ENCODE measurements around the gene NUP58. TPM values are rescaled to one million over a fixed set of nuclear protein-coding genes. Genes with fewer than 3 reads are reported as not detected.

Gene NUP58
- total and polyA plus RNA-seq, 2 donors from 2014 or later: 13.0 to 39.1 TPM

- no peak for DNase-seq
- H3K9me3 ChIP-seq (ENCODE audit: control insufficient read depth in 2 of 3, insufficient read depth in 1 of 3, low read length in 3 of 3): no peaks in the 10 kb centered on the region
- intact Hi-C loops (cut with DNase I): no loop called here
Observed at GRCh38 chr13:25329706-25330105, 28.3 kb downstream of the NUP58 start.

GRCh38 chr13:25330541-25330940 is 29.1 kb downstream of the NUP58 start:
- no peaks in the 10 kb centered on the region for H3K27me3 ChIP-seq (ENCODE audit: control insufficient read depth, insufficient read depth, low read length)
- DNase-seq (no peak), FAIRE-seq (no peak)
- H3K36me3 ChIP-seq (ENCODE audit: control insufficient read depth in 2 of 3, insufficient read depth in 3 of 3, low read length in 3 of 3): peaks cover 11 to 60% (median 23%) of the 10 kb centered on the region in 3 donors
- H3K4me3 ChIP-seq (ENCODE audit: low read length in 3 of 3): no peak overlapping the region
- no peaks in the 10 kb centered on the region for H3K4me1 ChIP-seq (ENCODE audit: control insufficient read depth in 2 of 3, insufficient read depth in 2 of 3, low read depth in 1 of 3, low read length in 3 of 3)
- no peak for TF ChIP-seq CTCF (IDR thresholded peaks at IDR 0.05; ENCODE audit: borderline replicate concordance, extremely low read depth, insufficient read depth)
- no peak overlapping the region for H3K9ac ChIP-seq (ENCODE audit: low read length in 3 of 3)
- no peaks in the 10 kb centered on the region for H3K9me3 ChIP-seq (ENCODE audit: control insufficient read depth in 2 of 3, insufficient read depth in 1 of 3, low read length in 3 of 3)
- H3K27ac ChIP-seq (ENCODE audit: low read depth in 2 of 2, low read length in 2 of 2): no peak overlapping the region
- intact Hi-C loops (cut with DNase I): no loop called here

More at GRCh38 chr13:25329706-25330105, 28.3 kb downstream of the NUP58 start:
- FAIRE-seq: no peak
- Histone ChIP-seq H3K27ac (ENCODE audit: low read depth in 2 of 2, low read length in 2 of 2) (no peak overlapping the region), H3K36me3 (ENCODE audit: control insufficient read depth in 2 of 3, insufficient read depth in 3 of 3, low read length in 3 of 3) (peaks cover 11 to 63% (median 29%) of the 10 kb centered on the region in 3 donors), H3K27me3 (ENCODE audit: control insufficient read depth, insufficient read depth, low read length) (no peaks in the 10 kb centered on the region), H3K4me1 (ENCODE audit: control insufficient read depth in 2 of 3, insufficient read depth in 2 of 3, low read depth in 1 of 3, low read length in 3 of 3) (no peaks in the 10 kb centered on the region), H3K4me3 (ENCODE audit: low read length in 3 of 3) (no peak overlapping the region), H3K9ac (ENCODE audit: low read length in 3 of 3) (no peak overlapping the region)
- no peak for TF ChIP-seq CTCF (IDR thresholded peaks at IDR 0.05; ENCODE audit: borderline replicate concordance, extremely low read depth, insufficient read depth)

- Histone ChIP-seq H3K36me3 (ENCODE audit: control insufficient read depth in 2 of 3, insufficient read depth in 3 of 3, low read length in 3 of 3) (peaks cover 7 to 35% (median 22%) of the 10 kb centered on the region in 3 donors), H3K9me3 (ENCODE audit: control insufficient read depth in 2 of 3, insufficient read depth in 1 of 3, low read length in 3 of 3) (no peaks in the 10 kb centered on the region), H3K9ac (ENCODE audit: low read length in 3 of 3) (no peak overlapping the region), H3K27me3 (ENCODE audit: control insufficient read depth, insufficient read depth, low read length) (no peaks in the 10 kb centered on the region), H3K4me1 (ENCODE audit: control insufficient read depth in 2 of 3, insufficient read depth in 2 of 3, low read depth in 1 of 3, low read length in 3 of 3) (no peaks in the 10 kb centered on the region), H3K4me3 (ENCODE audit: low read length in 3 of 3) (no peak overlapping the region), H3K27ac (ENCODE audit: low read depth in 2 of 2, low read length in 2 of 2) (no peak overlapping the region)
- intact Hi-C loops (cut with DNase I): no loop called here
- TF ChIP-seq CTCF (IDR thresholded peaks at IDR 0.05; ENCODE audit: borderline replicate concordance, extremely low read depth, insufficient read depth): no peak
- FAIRE-seq (peak; percentile 8), DNase-seq (no peak)
Observed at GRCh38 chr13:25335856-25336255, 34.4 kb downstream of the NUP58 start.

- no peak for DNase-seq
- no peaks in the 10 kb centered on the region for H3K27me3 ChIP-seq (ENCODE audit: control insufficient read depth, insufficient read depth, low read length)
- no peaks in the 10 kb centered on the region for H3K4me1 ChIP-seq (ENCODE audit: control insufficient read depth in 2 of 3, insufficient read depth in 2 of 3, low read depth in 1 of 3, low read length in 3 of 3)
- no peak for TF ChIP-seq CTCF (IDR thresholded peaks at IDR 0.05; ENCODE audit: borderline replicate concordance, extremely low read depth, insufficient read depth)
- H3K9ac ChIP-seq (ENCODE audit: low read length in 3 of 3): no peak overlapping the region
- H3K27ac ChIP-seq (ENCODE audit: low read depth in 2 of 2, low read length in 2 of 2): no peak overlapping the region
- no peak for FAIRE-seq
- H3K36me3 ChIP-seq (ENCODE audit: control insufficient read depth in 2 of 3, insufficient read depth in 3 of 3, low read length in 3 of 3): peaks cover 0 to 5% (median 0%) of the 10 kb centered on the region in 3 donors
- no peaks in the 10 kb centered on the region for H3K9me3 ChIP-seq (ENCODE audit: control insufficient read depth in 2 of 3, insufficient read depth in 1 of 3, low read length in 3 of 3)
- H3K4me3 ChIP-seq (ENCODE audit: low read length in 3 of 3): no peak overlapping the region
- intact Hi-C loops (cut with DNase I): no loop called here
Observed at GRCh38 chr13:25345576-25345975, 44.2 kb downstream of the NUP58 start.
